HG03439 (cell line): Measurements from ENCODE around the gene GPR132.
"Not testable (repeated sequence)": the region's sequence is repeated elsewhere in the genome, so short reads cannot be mapped to it uniquely, and the experiment has no call there.

Source experiments
- ATAC-seq: cut with Tn5 transposase; IDR thresholded peaks from one replicate; pipeline ENCODE4 v1.9.1; 2021; ENCODE audit warnings: mild to moderate bottlenecking, moderate library complexity; ENCODE audit not compliant: unreplicated experiment

The GPR132 gene

DNA sequence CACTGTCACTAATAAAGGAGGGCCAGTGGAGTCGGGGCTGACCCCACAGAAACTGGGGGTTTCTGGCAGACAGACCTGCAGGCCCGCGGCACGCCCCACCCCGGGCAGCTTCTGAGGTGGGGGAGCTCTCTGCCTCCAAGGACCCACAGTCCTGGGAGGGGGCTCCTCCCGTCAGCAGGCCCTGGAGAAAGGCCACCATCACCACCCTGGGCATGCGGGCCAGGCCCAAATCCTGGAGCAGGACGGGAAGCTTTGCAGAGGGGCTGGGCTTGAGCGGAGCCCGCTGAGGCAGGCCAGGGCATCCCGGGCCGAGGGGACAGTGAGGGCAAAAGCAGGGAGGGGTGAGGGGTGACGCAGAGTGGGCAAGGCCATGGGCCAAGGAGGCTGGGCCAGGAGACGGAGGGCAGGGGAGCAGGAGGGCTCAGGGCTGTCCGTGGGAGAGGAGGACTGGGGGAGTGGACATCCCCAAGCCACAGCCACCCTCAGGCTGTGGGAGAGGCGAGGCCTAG, 11.1 kb upstream of the GPR132 start:
- ATAC-seq, result no peak

GRCh38 chr14:105075379-105076295, 10.4 kb upstream of the GPR132 start:
- ATAC-seq, result no peak

GRCh38 chr14:105074601-105075053, 9.4 kb upstream of the GPR132 start:
- no peak for ATAC-seq

- ATAC-seq, result no peak
Measured at GRCh38 chr14:105073720-105074600, 8.7 kb upstream of the GPR132 start.

DNA sequence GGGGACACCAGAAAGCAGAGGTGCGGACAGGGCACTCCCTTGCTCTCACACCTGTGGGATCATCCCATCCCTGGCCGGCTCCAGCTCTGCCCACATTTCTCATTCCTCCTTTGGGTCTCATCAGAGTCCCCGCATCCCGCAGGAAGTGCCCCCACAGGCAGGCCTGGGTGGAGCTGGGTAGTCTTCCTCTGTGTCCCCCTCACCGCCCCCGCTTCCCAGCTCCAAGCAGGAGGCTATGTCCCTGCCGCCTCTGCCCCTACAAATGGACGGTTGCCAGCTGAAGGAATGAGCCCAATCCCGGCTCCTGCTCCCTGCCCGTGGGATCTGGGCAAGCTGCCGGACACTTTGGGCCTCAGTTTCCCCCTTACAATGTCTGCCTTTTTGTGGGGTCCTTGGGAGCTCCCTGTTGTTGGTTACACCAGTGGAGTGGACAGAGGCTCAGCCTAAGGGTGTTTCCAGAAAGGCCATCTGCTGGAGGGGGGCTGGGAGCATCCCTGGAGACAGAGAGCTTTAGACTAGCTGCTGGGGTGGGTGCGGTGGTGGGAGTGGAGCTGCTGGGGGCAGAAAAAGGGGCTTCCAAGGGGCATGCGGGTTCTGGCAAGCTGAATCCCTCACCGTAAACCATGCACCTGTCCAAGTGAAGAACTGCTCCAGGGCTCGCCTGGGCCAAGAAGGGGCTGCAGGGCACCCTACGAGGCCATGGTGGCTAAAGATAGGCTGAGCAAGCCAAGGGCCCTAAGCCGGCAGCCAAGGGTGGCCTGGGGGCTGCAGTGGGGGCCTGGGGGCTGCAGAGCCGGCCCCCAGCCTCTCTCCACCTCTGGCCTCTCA, 7.9 kb upstream of the GPR132 start:
- ATAC-seq, result no peak

GRCh38 chr14:105072381-105072861, 7.2 kb upstream of the GPR132 start:
- no peak for ATAC-seq

- no peak for ATAC-seq
Measured at GRCh38 chr14:105071942-105072341, 6.7 kb upstream of the GPR132 start.

- ATAC-seq, result no peak
Measured at GRCh38 chr14:105071326-105071725, 6.1 kb upstream of the GPR132 start.

- ATAC-seq, result peak; percentile 17
Measured at GRCh38 chr14:105070760-105071137, 5.5 kb upstream of the GPR132 start.

GRCh38 chr14:105069871-105070759, 4.9 kb upstream of the GPR132 start:
- peak; percentile 38 for ATAC-seq

DNA sequence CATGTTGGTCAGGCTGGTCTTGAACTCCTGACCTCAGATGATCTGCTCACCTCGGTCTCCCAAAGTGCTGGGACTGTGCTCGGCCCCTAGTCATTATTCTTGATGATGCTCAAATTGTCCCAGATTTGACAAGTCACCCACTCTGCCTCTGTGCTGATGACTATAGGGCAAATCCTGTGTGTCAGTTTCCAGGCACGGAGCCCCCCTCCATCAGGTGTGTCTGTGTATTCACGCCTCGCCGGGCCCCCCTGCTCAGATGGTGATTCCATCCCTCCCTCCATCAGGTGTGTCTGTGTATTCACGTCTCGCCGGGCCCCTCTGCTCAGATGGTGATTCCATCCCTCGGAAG, 4.3 kb upstream of the GPR132 start:
- ATAC-seq, result no peak

DNA sequence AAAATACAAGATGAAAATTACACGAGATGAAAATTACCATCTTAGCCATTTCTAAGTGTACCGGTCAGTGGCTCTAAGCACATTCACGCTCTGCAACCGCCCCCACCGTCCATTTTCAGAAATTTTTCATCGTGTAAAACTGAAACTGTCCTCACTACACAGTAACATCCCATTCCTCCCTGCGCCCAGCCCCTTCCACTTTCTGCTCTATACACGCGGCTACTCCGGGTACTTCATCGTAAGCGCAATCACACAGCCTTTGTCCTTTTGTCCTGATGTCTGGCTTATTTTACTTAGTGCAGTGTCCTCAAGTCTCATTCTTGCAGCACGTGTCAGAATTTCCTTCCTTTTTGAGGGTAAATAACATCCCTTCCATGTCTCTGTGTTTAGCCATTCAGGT, 3.6 kb upstream of the GPR132 start:
- no peak for ATAC-seq

DNA sequence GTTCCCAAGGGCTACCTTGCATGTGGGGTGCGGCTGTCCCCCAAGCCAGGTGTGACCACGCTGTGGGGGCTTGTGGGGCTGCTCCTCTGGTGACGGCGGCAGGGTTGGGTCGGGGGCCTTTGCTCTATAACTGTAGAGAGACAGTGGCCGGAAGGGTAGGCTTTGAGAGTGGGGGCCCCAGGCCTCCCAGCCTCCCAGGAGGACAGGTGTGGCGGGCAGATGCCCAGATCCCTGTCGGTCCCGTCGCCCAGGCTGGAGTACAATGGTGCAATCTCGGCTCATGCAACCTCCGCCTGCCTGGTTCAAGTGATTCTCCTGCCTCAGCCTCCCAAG, 2.7 kb upstream of the GPR132 start:
- ATAC-seq, result no peak

DNA sequence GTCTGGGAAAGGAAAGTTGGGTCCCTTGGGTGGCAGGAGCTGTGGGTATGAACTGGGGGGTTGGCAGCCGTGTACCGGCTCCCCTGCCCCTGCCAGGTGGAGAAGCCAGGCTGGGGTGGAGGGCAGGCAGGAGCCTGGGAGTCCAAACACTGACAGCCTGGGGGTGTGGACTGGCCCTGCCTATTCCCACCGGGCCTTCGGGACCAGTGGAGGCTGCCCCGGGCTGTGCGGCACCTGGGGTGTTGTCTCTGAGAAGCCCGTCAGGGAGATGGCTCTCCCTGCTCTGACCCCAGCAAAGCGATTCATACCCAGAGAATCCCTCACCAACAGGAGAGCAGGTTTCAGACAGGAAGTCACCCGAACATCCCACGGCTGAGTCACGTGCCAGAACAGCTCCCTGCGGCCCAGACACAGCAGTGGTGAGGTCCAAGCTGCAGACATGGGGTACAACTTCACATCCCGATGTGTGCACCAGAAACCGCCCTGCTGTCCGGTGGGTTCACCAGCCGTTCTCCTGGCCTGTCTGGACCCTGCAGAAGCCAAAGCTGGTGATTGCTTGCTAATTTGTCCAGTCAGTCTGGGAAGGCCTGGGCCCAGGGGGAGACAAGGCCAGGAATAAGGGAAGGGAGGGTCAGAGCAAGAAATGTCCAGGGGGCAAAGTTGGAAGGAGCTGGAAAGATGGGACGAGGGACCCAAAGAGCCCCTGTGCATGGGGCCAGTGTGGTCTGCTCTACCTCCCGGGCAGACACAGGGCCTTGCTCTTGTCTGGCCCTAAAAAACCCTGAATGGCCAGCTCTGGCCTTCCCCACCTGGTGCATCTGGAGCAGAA, 2.1 kb upstream of the GPR132 start:
- ATAC-seq, result no peak

DNA sequence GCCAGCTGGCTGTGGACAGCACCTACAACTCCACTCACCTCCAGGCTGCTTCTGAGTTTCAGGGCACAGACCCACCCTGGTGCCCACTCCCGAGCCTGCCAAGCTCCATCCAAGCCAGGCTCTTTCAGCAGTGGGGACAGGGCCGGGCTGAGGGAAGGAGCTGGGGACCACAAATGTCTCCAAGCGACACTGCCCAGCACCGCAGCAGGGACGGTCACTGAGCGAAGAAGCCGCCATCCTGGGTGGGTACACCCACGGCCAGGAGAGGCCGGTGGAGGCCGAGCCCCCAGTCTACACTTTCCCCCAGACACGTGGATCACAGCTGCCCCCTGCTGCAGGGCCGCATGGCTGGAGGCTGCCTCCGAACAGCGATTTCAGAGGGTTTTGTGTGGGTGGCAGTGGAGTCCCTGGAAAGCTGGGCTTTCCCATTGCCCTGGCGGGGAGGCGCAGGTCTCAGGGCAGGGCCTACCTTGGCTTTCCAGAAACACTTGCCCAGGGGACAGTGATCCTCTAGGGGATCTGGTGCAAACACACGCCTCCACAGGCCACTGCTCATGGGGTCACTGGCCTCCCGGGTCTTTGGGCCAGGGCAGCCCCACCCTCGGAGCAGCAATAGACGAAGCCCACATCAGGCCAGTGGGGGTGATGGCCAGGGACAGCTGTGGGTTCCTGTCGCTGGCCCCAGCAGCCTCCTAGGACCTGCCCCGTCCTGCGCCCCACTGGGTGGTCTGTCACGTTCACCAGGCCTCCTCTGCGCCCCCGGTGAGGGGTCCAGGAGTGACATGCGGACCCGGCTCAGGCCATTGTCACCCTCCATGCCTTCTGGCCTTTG, 1.2 kb upstream of the GPR132 start:
- ATAC-seq, result no peak

- no peak for ATAC-seq
Measured at GRCh38 chr14:105064721-105065143, 498 bp downstream of the GPR132 start.

- no peak for ATAC-seq
Measured at GRCh38 chr14:105064001-105064400, 1.2 kb downstream of the GPR132 start.

DNA sequence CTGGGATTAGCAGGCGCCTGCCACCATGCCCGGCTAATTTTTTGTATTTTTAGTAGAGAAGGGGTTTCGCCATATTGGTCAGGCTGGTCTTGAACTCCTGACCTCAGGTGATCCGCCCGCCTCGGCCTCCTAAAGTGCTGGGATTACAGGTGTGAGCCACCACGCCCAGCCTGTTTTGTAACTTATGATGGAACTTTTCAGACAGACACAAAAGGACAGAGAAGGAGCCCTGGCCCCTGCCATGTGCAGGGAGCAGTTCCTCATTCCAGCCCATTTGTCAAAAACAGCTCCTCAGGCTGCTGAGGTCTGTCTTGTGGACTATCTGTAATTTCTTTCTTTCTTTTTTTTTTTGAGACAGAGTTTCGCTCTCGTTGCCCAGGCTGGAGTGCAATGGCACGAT, 1.7 kb downstream of the GPR132 start:
- not testable (repeated sequence) for ATAC-seq
